GM21619 (cell line): ENCODE results near the gene REG1A.

Source experiments
- ATAC-seq: cut with Tn5 transposase; IDR thresholded peaks from one replicate; pipeline ENCODE4 v1.9.1; 2021; ENCODE audit not compliant: unreplicated experiment

Gene REG1A, protein sequence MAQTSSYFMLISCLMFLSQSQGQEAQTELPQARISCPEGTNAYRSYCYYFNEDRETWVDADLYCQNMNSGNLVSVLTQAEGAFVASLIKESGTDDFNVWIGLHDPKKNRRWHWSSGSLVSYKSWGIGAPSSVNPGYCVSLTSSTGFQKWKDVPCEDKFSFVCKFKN

DNA sequence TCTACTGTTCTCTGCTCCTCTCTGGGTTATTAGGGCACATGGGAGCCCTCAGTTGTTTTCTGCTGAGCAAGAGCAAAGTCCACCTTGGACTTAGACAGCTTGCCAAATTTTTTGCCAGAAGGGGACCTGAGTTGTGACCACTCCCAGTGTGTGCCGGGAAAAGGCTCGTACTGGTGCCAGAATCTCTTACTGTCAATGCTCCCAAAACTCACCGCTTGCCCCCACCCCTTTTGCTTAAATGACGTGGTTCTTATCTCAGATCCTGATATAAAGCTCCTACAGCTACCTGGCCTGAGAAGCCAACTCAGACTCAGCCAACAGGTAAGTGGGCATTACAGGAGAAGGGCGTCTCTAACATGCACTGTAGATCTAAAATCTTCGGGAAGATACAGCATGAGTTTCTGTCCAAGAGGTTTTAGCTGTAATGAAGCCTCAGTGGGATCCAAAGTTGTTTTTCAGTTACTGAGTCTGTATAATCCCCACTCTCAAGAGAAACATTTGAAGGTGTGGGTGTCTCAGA lies at the start of gene REG1A:
Gene REG1A (plus strand): TSS at position 295 of the 520 bp plus-strand sequence. CDS start 374 bp downstream, outside the sequence.
- ATAC-seq, result no peak

DNA sequence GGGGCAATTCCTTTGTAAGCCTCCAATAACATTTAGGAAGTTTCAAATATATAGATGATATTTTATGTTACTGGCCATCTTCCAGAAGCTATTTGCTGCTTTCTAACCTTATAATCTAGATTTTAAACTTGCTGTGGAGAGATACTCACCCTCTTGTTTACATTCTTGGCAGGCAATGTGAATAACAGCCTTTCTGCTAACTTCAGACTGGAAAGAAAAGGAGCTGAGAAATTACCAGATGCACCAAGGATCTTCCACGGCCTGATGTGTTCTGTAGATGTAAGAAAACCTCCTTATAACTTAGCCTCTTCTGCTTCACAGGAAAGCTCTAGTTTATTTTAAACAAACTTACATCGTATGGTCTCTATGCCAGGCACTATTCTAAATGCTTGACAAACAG lies 49.2 kb upstream of the REG1A start:
- no peak for ATAC-seq

DNA sequence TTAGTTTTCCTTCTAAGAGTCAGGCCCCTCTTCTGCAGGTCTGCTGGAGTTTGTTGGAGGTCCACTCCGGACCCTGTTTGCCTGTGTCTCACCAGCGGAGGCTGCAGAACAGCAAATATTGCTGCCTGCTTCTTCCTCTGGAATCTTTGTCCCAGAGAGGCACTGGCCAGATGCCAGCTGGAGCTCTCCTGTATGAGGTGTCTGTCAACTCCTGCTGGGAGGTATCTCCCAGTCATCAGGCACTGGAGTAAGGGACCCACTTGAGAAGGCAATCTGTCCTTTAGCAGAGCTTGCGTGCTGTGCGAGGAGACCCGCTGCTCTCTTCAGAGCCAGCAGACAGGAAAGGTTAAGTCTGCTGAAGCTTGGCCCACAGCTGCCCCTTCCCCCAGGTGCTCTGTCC lies 37.3 kb upstream of the REG1A start:
- no peak for ATAC-seq

DNA sequence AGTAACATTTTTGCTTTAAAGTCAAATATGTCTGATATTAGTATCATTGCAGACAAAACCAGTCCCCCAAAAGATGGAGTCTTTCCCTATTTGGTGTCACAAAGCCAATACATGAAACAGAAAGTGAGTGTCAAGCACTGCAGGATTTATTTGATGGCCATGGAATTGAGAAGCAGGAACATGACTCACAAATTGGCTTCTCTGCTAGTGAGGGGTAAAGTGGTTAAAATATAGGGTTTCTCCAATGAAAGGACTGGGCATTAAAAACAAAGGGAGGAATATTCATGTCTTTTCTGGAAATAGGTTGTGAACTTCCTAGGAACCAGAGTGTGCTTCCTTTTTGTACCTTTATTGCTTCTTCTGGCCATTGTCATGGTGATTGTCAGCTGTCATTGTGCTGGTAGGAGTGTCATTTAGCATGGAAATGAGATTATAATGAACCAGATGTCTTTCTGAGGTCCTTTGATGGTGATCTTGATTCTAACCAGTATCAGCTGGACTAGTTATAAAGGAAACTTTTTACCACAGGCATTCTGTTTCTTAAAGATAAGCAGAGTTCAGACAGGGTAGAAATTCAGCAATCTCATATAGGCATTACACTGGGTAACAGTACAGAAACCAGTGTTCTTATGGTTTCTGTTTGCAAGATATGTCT lies 36.6 kb upstream of the REG1A start:
- no peak for ATAC-seq

DNA sequence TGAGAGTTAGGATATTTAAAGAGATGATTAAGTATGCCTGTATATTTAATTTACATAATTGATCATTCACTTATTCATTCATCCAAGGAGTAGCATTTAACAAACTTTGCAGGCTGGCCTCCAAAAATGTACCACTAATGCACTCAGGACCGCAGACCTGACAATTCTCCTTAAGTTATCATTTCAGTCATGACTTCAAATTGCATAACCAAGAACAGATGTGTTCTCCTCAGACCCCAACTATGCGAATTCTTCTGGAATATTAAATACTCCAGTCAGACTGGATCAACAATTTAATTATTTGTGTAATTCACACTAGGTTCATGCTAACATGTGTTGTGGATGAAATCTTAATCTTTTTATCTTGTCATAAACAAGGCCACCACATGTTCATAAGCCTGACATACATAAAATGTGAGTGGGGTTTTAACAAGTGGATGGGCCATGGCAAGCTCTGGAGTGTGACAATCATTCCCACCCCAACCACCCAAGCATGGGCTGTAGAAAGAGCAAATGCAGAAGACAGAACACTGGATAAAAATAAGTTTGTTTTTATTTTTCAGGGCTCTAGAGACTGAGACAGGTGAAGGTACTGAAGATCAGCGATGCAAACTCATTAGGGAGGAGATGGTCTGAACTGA lies 35.7 kb upstream of the REG1A start:
- no peak for ATAC-seq

DNA sequence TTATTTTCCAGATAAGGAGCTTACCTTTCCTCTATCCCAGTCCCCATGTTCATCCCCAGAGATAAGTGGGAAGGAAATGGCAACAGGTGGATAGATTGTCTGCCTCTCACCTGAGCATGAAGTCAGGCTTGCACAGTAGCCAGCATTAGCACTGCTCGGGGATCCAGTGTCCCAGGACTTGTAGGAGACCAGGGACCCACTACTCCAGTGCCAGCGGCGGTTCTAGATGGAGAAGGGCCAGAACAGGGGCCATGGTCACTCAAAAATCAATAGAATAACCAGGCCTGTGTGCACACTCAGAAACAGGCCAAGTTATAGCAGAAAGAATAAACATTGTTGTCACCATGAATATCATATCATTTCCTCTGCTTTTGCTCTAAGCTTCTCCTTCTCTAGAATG lies 34.9 kb upstream of the REG1A start:
- no peak for ATAC-seq

DNA sequence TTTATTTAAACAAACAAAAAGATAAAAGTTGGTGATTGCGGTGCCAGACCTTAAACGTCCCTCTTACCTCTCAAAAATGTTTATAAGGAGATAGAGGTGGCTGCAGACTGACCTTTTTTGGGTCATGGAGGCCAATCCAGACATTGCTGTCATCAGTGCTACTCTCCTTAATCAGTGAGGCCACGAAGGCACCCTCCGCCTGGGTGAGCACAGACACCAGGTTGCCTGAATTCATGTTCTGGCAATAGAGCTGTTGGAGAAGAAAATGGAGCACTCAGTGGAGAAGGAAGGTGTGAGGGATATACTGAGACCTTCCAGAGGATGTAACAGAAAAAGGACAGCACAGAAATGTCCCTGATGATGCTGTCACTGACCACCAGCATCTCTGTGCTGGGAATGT lies 34.0 kb upstream of the REG1A start:
- no peak for ATAC-seq

DNA sequence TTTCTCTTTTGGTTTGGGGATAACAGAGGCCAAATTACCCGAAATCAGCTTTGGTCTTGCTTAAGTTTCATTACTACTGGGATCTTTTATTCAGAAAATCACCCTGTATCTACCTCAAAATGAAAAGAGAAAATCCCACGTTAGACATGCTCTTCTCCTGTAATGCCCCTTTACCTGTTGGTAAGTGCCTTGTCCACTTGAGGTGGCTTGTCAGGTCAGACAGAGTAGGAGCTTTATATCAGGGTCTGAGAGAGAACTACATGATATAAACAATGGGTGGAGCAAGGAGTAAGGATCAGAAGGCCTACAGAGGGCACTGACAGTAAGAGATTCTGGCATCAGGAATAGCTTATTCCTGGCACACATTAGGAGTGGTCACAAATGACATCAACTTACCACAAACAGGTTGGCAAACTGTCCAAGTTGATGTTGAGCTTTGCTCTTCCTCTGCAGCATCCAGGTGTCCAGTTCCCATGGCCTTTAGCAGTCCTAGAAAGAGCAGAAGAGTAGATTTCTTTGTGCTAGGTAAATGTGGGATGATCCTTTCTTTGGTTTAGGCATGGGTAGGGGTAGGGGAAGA lies 32.4 kb upstream of the REG1A start, which contains the start of gene REG1B:
Gene REG1B (minus strand): TSS at position 209 of the 580 bp plus-strand sequence. CDS start 381 bp downstream, outside the sequence.
- no peak for ATAC-seq

DNA sequence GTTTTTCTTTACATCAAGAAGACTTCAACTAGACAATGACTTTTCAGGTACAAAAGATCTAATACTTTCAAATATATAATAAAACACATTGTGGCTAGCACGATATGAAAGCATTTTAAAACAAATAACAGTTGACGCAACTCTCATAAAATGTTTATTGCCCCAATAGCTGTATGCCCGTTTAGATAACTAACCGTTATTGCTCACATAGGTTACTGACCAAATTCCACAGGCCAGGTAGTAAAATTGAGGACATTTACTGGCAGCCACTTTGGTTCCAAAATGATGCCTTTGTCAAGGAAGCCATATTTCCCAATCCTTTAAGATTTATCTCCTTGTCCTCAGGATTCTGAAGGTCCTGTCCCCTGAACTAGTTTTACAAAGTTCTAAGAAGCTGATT lies 29.6 kb upstream of the REG1A start:
- no peak for ATAC-seq

DNA sequence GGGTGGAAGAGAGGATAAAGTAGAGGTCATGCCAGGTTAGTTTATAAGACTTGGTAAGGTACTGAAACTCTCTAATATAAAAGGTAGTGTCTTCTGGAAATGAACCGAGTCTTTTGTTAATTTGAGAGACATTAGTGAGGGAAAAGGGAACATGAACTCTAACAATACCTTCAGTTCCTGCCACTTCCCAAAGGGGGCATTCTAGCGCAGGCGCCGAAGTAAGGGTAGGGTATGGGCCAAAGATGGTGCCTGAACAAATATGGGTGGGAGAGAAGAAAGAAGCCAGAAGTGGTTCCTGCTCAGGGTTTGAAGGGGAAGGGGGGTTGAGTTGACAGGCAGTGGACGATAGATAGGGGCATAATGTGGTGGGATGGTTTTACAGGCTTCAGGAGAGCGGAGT lies 22.4 kb upstream of the REG1A start:
- ATAC-seq, result no peak

DNA sequence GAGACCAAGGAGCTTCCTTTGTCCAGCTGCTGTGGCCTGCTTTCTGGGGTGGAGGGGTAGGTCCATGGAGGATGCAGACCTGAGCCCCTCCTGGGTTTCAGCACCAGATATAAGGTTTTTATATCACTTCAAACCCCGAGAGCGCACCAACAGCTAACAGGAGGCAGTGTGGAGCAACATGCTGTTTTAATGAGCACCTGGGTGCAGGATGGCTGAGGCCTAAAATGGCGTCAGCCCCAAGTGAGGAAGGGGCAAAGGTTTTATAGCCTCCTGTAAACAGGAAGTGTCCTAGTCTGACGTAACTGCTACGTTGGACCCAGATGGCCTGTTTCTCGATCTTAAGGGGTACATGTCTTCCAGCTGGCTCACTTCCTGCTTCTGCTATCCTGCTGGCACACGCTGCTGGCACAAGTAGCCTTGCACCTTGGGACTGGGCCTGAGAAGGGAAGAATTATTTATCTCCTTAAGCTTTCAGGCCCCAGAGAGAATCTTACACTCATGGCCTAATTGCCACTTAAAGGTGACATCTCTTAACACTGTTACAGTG lies 21.1 kb upstream of the REG1A start:
- no peak for ATAC-seq

DNA sequence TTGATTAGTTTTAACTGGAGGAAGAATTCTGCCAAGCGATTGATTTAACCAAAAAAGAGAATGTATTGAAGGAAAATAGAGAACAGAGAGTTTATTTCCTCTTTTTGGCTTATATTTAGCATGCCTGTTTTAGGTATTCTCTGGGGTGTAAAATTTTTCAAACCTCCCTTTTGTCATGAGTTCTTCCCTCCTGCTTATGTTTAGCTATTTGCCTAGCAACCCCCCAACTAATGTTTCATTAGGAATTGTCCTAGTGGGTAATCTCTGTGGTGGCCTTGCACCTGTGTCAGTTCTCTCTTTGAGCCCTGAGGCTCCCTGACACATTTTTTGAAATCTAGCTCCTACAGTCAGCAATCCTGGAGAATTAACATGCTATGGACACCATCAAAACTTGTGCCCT lies 20.0 kb upstream of the REG1A start:
- no peak for ATAC-seq

DNA sequence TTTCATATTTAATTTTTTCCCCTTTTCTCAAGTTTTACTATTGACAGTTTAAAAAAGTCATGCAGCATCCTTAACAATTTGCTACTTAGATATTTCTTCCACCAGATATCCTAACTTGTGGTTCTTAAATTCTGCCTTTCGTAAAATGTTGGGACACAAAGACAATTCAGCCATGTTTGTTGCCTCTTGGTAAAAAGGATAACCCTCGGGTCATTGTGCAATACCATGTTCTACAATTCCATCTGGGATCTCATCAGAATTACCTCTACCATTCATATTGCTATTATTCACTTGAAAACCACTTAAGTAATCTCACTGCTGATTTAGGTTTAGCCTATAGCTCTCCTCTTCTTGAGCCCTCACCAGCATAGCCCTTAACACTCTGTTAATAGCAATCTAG lies 19.3 kb upstream of the REG1A start:
- no peak for ATAC-seq

DNA sequence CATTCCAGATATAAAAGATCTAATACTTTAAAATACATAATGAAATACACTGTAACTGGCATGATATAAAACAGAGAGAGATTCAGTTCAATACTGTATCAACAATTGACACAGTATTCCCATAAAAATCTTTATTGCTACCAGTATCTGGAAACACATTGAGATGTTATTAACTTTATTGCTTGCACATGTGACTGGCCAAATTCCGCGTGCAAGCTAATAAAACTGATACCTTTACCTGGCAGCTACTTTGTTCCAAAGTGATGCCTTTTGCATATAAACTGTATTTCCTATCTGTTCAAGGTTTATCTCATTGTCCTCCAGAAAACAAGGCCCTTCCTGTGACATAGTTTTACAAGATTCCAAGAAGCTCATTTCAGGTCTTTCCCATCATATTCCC lies 17.1 kb upstream of the REG1A start:
- ATAC-seq, result no peak

DNA sequence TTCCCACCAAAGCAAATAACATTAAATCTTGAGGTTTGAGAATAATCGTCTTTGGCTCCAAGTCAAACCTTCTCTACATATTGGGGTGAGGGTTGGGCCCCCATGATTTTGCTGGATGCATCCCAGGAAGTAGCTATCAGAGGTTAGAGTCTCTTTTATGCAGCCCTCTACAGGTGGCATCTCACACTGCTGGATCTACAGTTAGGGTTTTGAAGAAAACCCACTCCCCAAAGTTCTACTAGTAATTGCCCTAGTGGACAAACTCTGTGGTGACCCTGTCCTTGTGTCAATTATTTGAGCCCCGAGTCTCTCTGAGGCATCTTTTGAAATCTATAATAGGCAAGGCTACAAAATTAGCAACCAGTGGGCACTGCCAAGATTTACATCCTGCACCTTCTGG lies 15.0 kb upstream of the REG1A start:
- no peak for ATAC-seq

DNA sequence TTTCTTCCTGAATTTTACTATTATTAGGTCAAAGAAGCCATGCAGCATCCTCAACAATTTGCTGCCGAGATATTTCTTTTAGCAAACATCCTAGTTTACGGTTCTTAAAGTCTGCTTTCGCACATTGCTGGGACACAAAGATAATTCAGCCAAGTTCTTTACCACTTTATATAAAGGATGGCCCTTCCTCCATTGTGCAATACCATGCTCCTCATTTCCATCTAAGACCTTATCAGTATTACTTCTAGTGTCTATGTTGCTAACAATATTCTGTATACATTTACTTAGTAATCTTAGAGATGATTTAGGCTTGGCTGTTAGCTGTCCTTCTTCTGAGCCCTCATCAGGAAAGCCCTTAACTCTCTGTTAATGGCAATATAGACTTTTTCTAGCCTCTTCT lies 8.0 kb upstream of the REG1A start:
- no peak for ATAC-seq

DNA sequence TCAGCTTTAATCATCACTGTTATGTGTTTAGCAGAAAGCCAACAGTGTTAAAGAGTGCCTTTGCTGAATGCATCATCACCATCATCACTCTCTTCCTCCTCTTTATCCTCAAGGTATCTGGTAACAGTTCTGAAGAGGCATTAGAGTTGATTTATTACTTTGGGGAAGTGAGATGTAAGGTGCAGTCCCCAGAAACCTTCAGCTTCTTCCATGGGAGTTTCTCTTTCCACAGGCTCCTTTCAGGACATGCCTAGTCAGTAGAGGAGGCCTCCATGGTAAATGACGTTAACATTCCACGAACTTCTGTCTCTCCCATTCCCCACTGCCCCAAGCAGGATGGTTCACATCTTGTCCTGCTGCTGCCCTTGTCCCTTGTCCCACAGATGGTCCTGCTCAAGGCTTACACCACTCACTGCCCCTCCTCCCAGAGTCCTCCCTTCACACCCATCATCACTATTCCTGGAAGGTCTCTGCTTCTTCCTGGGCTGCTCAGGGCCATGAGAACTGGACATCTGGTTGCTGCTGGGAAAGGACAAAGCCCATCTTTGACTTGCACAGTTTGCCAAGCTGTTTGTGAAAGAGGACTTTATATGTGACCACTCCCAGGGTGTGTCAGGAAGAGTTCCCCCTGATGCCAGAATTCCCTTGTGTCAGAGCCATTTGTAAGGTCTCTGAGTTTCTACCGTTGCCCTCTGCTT lies 5.3 kb upstream of the REG1A start:
- ATAC-seq, result no peak

DNA sequence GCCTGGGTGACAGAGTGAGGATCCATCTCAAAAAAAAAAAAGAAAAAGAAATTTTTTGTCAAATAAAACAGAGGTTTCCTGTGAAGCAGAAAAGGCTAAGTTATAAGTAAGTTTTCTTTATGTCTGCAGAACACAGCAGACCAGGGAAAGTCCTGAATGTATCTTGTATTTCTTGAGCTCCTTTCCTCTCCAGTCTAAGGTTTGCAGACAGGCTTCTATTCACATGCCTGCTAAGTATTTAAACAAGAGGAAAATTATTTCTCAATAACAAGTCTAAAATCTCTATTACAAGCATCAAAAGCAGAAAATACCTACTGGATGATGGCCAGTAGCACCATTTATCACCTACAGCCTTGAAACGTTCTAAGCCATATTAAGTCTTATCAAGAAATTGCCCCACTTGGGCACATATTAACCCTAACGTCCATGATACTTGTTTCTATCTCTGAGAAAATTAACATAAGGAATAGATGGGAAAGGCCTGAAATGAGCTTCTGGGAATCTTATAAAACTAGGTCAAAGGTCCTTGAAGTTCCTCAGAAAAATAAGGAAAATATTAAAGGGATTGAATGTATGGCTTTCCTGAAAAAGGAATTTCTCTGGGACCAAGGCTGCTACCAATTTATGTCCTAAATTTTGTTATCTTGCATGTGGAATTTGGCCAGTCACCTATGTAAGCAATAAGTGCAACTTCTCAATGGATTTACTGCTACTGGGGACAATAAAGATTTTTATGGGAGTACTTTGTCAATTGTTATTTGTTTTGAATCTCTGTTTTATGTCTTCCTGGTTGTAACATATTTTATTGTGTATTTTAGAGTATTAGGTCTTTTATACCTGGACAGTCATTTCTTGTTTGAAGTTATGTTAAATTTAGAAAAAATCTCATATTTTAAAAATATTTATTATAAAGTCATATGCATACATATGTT lies 3.0 kb upstream of the REG1A start:
- ATAC-seq, result no peak

DNA sequence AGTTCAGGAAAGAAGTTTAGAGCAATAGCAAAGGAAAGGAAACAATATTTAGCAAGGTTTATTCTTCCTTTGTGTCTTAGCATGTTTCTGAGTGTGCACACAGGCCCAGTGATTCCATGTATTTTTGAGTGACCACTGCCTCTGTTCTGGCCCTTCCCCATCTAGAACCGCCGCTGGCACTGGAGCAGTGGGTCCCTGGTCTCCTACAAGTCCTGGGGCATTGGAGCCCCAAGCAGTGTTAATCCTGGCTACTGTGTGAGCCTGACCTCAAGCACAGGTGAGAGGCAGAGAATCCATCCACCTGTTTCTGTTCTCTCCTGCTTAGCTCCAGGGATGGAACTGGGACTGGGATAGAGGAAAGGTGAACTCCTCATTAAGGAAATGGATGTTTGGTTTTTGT lies 2.4 kb downstream of the REG1A start:
- no peak for ATAC-seq
